Fibroblast of lung (primary cell): ENCODE results near the gene RCSD1. TPM values are rescaled to one million over a fixed set of nuclear protein-coding genes. Genes with fewer than 3 reads are reported as not detected.

Experiments
- DNase-seq, 2 donors: peaks; one replicate each; pipeline versions ENCODE4 v3.0.0 to v3.0.0-alpha.2; 2010; ENCODE audit warnings: low read depth in 2 of 2
- H2AFZ ChIP-seq: 2 replicates; pipeline ENCODE4 v1.5.1; 2012; ENCODE audit warnings: low read length, control low read depth, inconsistent platforms
- H3K27ac ChIP-seq: 2 replicates; pipeline ENCODE4 v1.5.1; 2011; ENCODE audit warnings: low read length, control low read depth; ENCODE audit not compliant: insufficient read depth
- H3K27me3 ChIP-seq: 2 replicates; pipeline ENCODE4 v1.5.1; 2011; ENCODE audit warnings: mild to moderate bottlenecking, low read length; ENCODE audit not compliant: control insufficient read depth, insufficient read depth
- H3K36me3 ChIP-seq: 2 replicates; pipeline ENCODE4 v1.5.1; 2011; ENCODE audit warnings: low read length; ENCODE audit not compliant: control insufficient read depth, insufficient read depth
- H3K4me1 ChIP-seq: 2 replicates; pipeline ENCODE4 v1.5.1; 2011; ENCODE audit warnings: low read length; ENCODE audit not compliant: control insufficient read depth, insufficient read depth; ENCODE audit errors: extremely low read depth
- H3K4me2 ChIP-seq: 2 replicates; pipeline ENCODE4 v1.5.1; 2011; ENCODE audit warnings: low read length, control low read depth; ENCODE audit not compliant: insufficient read depth; ENCODE audit errors: extremely low read depth
- H3K4me3 ChIP-seq, 4 experiments: fragments of 200-600 bp in 1 of 4; sonication (generic) in 1 of 4; replicated peaks in 1 of 4; 2 replicates each; pipeline ENCODE4 v1.5.1; 2011 to 2016; ENCODE audit warnings: low read length in 4 of 4, low read depth in 3 of 4, mild to moderate bottlenecking in 3 of 4, control low read depth in 2 of 4, inconsistent platforms in 1 of 4, mixed read lengths in 1 of 4; ENCODE audit not compliant: insufficient read depth in 1 of 4; ENCODE audit errors: control extremely low read depth in 1 of 4
- H3K79me2 ChIP-seq: 2 replicates; pipeline ENCODE4 v1.5.1; 2012; ENCODE audit warnings: mild to moderate bottlenecking, low read length, inconsistent platforms; ENCODE audit not compliant: control insufficient read depth, insufficient read depth
- H3K9ac ChIP-seq: 2 replicates; pipeline ENCODE4 v1.5.1; 2011; ENCODE audit warnings: mild to moderate bottlenecking, low read length, control low read depth; ENCODE audit not compliant: insufficient read depth
- H3K9me3 ChIP-seq: 2 replicates; pipeline ENCODE4 v1.5.1; 2012; ENCODE audit warnings: low read depth, low read length; ENCODE audit not compliant: control insufficient read depth, insufficient read depth
- H4K20me1 ChIP-seq: 2 replicates; pipeline ENCODE4 v1.5.1; 2011; ENCODE audit warnings: low read length; ENCODE audit not compliant: control insufficient read depth, insufficient read depth; ENCODE audit errors: extremely low read depth
- CTCF ChIP-seq, 2 donors: IDR thresholded peaks in 1 of 2; conservative IDR thresholded peaks in 1 of 2; 1 replicate in 1 of 2; 2 replicates in 1 of 2; pipeline ENCODE4 v1.5.1; 2011 to 2012; ENCODE audit warnings: low read length in 2 of 2, control low read depth in 1 of 2, inconsistent platforms in 1 of 2, low read depth in 1 of 2, mild to moderate bottlenecking in 1 of 2
- EZH2 ChIP-seq: IDR thresholded peaks from 2 replicates; pipeline ENCODE4 v1.5.1; 2012; ENCODE audit warnings: low read length, control low read depth, mild to moderate bottlenecking; ENCODE audit errors: missing control alignments
- polyA plus RNA-seq, 2 donors: library from polyadenylated mRNA; depleted of rRNA in 1 of 2; stranded (reverse) in 1 of 2; unstranded in 1 of 2; fragments of >200 nt; gene quantifications; 2 replicates each; pipeline ENCODE4 v1.2.1, GENCODE V29; 2011 to 2012; ENCODE audit warnings: missing spikeins in 1 of 2
- total RNA-seq: library from RNA; depleted of rRNA; stranded (reverse); fragments of >200 nt; gene quantifications from 2 replicates; pipeline ENCODE4 v1.2.1, GENCODE V29; 2014

Gene RCSD1
- total and polyA plus RNA-seq, 2 donors (not counting 1 experiment from before 2014, with no cell fraction given): under 0.01 to 4.1 TPM

- Histone ChIP-seq H3K4me1 (no peaks in the 10 kb centered on the region), H2AFZ (no peak overlapping the region), H3K27me3 (peaks cover 10% of the 10 kb centered on the region)
These were observed 45.4 kb downstream of the RCSD1 start for GRCh38 chr1:167675440-167675839.

GRCh38 chr1:167676205-167676915 is 46.3 kb downstream of the RCSD1 start:
- no peak for TF ChIP-seq CTCF (conservative IDR thresholded peaks at IDR 0.05 in 1 of 2, IDR thresholded peaks at IDR 0.05 in 1 of 2; ENCODE audit: low read depth in 1 of 2, low read length in 2 of 2)
- no peak for TF ChIP-seq EZH2
- Histone ChIP-seq H3K4me2 (no peak overlapping the region), H3K27me3 (peaks cover 8% of the 10 kb centered on the region), H2AFZ (no peak overlapping the region), H3K36me3 (no peaks in the 10 kb centered on the region), H3K27ac (no peak overlapping the region), H3K4me3 (no peak overlapping the region), H3K79me2 (no peaks in the 10 kb centered on the region), H3K4me1 (no peaks in the 10 kb centered on the region), H3K9me3 (no peaks in the 10 kb centered on the region), H3K9ac (no peak overlapping the region), H4K20me1 (no peaks in the 10 kb centered on the region)
- no peak for DNase-seq

More at GRCh38 chr1:167675440-167675839, 45.4 kb downstream of the RCSD1 start:
- Histone ChIP-seq H4K20me1 (no peaks in the 10 kb centered on the region), H3K9me3 (no peaks in the 10 kb centered on the region), H3K9ac (no peak overlapping the region), H3K27ac (no peak overlapping the region), H3K4me3 (no peak overlapping the region), H3K79me2 (no peaks in the 10 kb centered on the region), H3K4me2 (no peak overlapping the region), H3K36me3 (no peaks in the 10 kb centered on the region)
- TF ChIP-seq CTCF (conservative IDR thresholded peaks at IDR 0.05 in 1 of 2, IDR thresholded peaks at IDR 0.05 in 1 of 2; ENCODE audit: low read depth in 1 of 2, low read length in 2 of 2): no peak
- TF ChIP-seq EZH2: no peak
- DNase-seq: no peak

- no peak overlapping the region for H3K4me2 ChIP-seq
- DNase-seq: no peak
- H3K27me3 ChIP-seq: peaks cover 11% of the 10 kb centered on the region
- no peaks in the 10 kb centered on the region for H4K20me1 ChIP-seq
- H2AFZ ChIP-seq: no peak overlapping the region
- no peaks in the 10 kb centered on the region for H3K4me1 ChIP-seq
- no peak overlapping the region for H3K9ac ChIP-seq
- TF ChIP-seq EZH2 (no peak), CTCF (conservative IDR thresholded peaks at IDR 0.05 in 1 of 2, IDR thresholded peaks at IDR 0.05 in 1 of 2; ENCODE audit: low read depth in 1 of 2, low read length in 2 of 2) (no peak)
- no peak overlapping the region for H3K4me3 ChIP-seq
- no peaks in the 10 kb centered on the region for H3K9me3 ChIP-seq
- no peak overlapping the region for H3K27ac ChIP-seq
- no peaks in the 10 kb centered on the region for H3K79me2 ChIP-seq
- no peaks in the 10 kb centered on the region for H3K36me3 ChIP-seq
These were observed 47.1 kb downstream of the RCSD1 start for GRCh38 chr1:167676916-167677848.
